ENCODE data around the gene PRXL2B.

PRXL2B gene

DNA sequence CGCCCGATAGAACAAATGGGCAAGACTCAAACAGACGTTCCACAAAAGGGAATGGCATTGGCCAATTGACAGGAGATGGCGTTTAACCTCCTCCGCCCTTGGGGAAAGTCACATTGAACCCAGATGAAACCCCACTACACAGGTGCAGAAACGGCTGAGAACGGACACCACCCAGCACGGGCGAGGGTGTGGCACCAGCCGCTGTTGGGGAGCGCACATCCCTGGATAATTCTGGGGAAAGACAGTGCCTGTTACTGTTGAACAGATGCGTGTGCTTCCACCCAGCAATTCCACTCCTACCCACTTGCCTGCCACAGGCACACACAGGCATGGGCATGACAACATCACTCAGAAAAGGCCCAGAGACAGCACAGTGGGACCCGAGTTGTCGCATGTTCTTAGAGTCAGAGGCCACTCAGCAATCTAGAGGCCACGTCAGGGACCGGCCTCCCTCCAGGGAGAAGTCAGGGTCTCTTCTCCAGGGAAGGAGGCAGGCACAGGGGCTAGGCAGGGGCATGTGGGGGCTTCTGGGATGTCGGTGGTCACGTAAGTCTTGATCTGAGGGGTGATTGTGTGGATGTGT is 15.2 kb downstream of the PRXL2B start:
- DNase-seq (ENCODE audit: low read depth): no peak

GRCh38 chr1:2602311-2602835 is 15.8 kb downstream of the PRXL2B start:
- DNase-seq (ENCODE audit: low read depth): no peak

GRCh38 chr1:2602866-2603520 is 16.4 kb downstream of the PRXL2B start:
- DNase-seq (ENCODE audit: low read depth): no peak

DNA sequence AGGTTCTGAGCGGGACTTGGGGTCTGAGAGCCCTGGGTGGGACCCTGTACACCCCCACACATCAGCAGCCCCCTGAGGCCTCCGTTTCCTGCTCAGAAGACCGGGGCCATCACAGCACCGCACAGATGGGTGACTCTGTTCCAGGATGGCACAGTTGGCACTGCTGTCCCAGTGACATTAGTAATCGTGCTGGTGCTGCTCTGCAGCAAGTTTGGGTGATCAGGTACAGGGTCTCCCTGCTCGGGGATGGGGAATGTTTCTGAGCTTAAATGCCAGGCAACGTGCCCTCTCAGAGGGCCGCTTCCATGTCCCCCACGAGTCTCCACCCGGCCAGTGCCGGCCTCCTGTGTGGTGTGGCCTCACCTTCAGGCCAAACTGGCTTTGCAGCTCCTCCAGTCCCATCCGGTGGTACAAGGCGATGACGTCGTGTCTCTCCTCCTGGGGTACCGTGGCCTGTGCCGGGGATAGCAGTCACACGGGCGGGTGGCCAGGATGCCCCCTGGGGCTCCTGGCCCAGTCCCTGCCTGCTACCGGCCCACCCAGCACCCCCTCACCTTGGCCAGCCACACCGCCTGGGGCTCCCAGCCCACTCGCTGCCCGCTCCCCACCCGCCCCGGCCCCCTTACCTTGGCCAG is 17.1 kb downstream of the PRXL2B start:
- no peak for DNase-seq (ENCODE audit: low read depth)

GRCh38 chr1:2604156-2604843 is 17.7 kb downstream of the PRXL2B start:
- no peak for DNase-seq (ENCODE audit: low read depth)

GRCh38 chr1:2604844-2605508 is 18.4 kb downstream of the PRXL2B start:
- DNase-seq (ENCODE audit: low read depth): no peak

DNA sequence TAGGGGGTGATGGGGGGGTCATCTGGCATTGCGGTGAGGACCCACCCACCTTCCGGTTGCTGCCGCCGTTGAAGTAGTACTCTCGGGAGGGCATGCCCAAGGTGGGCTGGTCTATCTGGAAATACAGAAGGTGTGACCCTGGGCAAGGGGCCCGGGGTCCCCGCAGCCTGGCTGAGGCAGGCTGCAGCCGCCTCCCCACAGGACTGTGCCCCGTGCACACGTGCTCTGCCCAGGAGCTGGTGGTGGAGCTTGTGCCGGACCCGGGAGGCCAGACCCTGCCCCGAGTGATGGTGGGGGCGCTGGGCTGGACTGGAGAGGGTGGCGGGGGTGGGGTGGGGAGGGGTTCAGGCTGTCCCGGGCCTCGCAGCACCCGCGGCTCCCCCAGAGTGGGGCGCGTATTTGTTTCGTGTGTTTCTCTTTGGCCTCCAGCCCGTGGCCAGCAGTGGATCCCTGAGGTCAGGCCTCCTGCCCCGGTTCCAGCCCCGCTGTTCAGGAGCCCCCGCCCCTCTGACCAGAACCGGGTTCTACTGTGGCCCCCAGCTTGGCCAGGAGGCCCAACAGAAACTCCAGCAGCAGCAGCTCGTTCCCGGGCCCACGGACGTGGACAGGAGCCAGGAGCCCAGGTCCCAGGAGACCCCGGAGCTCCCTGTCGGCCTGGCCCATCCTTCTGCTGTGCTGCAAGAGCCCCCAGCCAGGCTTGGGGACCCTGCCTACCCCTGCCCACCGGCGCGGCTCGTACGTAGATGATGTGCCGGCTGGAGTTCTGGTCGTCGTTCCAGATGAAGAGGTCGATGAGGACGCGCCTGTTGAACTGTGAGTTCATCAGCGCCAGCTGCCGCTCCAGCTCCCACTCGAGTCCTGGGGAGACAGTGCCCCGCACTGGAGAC is 19.2 kb downstream of the PRXL2B start:
- no peak for DNase-seq (ENCODE audit: low read depth)

DNA sequence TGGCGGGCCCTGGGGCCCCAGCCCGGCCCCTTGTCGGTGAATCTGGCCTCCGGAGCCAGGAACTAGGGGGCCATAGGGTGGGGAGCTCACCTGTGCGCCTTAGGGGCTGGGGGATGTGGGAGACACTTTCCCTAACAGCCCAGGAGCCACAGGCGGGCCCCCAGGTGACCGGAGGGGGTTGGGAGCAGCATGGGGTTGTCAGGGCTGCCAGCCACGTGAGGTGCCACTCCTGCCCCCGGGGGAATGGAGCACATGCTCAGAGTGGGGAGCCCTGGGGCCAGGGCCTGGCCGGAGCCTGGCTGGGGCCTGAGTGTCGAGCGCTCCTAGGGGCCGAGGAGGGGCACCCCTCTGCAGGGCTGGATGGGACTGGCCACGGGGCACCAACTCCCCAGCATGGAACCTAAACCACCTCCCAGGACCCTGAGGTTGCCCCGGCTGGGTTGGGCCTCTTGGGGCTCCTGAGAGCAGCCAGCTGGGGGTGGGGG is 19.9 kb downstream of the PRXL2B start:
- no peak for DNase-seq (ENCODE audit: low read depth)

DNA sequence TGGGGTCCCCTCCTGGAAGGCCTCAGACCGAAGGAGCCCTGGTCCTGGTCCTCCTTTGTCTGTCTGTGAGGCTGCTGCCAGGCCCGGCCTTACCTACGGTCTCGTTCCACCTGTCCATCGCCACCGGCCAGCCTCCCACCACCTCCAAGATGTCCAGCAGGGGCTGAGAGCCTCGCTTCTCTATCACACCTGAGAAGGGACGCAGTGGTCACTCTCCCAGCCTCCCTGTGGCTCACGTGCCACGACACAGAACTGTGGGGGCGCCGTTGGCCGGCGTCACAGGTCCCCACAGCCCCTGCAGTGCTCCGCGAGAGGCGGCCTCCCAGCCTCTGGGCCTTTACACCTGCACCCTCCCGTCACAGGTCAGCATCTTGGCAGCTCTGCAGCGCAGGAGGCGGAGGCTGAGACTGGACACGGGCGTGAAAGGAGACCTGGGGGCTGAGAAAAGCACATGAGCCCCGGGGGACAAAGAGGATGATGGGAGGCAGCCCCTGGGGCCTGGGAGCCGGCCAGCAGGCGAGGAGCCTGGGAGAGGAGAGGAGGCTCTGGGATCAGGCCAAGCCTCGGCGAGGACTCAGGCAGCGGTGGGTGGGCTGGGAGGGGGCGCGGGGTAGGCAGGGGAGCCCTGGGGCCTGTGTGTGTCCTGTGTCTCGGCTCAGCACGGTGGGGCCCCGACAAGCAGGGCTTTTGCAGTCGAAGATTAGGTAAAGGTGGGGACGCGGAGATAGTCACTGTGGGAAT is 20.5 kb downstream of the PRXL2B start:
- DNase-seq (ENCODE audit: low read depth): no peak

DNA sequence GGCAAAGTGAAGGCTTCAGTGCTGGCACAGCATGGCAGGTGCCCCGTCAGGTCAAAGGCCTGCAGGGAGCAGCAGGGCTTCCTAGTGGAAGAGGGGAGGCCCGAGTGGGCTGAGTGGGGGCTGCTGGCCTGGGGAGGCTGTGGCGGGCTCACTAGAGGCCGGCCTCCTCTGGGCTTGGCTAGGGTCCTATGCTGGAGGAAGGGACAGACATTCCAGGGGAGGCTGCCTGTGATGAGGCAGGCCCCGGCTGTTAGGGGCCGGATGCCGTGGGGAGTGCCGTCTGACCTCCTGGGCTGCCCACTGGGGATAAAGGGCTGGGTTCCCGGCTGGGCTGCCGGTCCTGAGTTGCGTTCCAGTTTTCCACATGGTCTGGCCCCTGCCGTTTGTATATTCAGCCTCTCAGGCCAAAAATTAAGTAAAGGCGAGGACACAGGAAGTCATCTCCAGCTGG is 21.1 kb downstream of the PRXL2B start:
- no peak for DNase-seq (ENCODE audit: low read depth)

- no peak for DNase-seq (ENCODE audit: low read depth)
Measured at GRCh38 chr1:2609319-2610035, 22.9 kb downstream of the PRXL2B start.

DNA sequence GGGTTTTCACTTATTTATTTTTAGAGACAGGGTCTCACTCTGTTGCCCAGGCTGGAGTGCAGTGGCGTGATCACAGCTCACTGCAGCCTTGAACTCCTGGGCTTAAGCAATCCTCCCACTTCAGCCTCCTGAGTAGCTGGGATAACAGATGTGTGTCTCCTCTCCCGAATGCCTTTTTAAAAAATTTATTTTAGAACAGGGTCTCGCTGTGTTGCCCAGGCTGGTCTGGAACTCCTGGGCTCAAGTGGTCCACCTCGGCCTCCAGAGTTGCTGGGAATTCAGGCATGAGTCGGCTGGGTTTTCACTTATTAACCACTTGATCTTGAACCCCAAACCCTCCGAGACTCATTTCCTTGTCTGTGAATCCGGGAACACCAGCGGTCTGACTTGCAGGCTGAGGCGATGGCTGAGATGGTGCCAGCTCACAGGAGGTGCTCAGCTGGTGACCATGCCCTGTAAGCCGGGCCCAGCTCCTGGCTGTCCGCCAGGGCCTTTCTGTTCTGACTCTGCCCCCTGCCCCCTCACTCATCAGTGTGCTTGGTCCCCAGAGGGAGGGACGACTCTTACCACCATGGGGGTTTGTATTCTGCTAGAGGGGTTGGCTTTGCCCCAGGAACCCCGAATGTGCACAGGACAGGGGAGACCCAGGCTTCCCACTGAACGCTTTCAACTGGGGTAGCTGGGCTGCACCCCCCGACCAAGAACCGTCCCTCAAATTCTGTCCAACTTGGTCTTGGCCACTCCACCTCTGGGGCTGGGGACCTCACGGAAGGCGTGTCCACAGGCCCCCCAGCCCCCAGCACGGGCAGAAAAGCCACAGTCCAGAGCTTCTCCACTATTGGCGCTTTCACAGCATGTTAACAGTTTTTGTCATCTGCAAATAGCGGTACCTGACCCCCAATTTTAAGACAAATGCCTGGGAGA is 23.7 kb downstream of the PRXL2B start:
- no peak for DNase-seq (ENCODE audit: low read depth)

- DNase-seq (ENCODE audit: low read depth): no peak
Measured at GRCh38 chr1:2611031-2611501, 24.5 kb downstream of the PRXL2B start.

DNA sequence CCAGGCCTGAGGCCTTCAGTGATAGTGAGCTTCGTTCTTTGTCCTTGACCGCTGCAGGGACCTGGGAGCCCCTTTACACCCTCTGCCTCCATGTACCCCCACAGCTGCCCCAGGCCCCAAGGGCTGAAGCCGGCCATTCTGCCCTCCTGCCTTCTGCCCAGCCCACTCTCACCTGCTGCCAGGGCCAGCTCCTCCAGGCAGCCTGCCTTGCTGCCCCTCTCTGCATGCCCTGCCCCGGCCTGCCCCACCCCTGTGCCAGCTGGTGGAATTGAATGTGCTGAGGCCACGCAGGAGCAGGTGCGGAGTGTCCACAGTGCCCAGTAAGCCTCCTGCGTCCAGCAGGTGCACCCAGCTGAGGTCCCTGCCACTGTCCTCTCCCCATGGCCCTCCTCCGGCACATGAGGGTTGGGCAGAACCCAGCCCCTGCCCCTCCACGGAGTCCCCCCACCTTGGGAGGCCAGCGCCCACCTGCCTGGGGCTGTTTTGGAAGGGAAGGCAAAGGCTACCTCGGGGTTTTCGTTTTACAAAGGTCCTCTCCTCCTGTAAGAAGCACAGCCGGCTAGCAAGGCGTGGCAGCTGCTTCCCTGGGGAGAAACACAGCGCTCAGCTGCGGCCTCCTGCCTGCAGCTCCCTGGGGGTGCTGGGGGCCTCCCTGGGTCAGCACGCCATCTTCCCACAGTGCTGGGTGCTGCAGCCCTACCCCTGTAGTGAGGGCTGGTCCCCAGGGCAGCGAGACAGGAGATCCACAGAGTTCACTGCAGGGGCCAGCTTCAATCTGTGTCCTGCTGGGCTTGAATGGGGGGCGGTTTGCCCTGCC is 25.3 kb downstream of the PRXL2B start:
- DNase-seq (ENCODE audit: low read depth): no peak

- no peak for DNase-seq (ENCODE audit: low read depth)
Measured at GRCh38 chr1:2612591-2613365, 26.2 kb downstream of the PRXL2B start.

- no peak for DNase-seq (ENCODE audit: low read depth)
Measured at GRCh38 chr1:2614145-2614544, 27.6 kb downstream of the PRXL2B start.

All from stimulated activated CD8-positive, alpha-beta memory T cell treated with anti-CD3 and anti-CD28 coated beads, Interleukin-12 subunit alpha, Interleukin-12 subunit beta, amount 100 ng/mL, for 1 hour (primary cell).